BLaER1 (cell line): ENCODE data around the gene ABCC2.
"Not testable (repeated sequence)": the region's sequence is repeated elsewhere in the genome, so short reads cannot be mapped to it uniquely, and the experiment has no call there.

Experiments
- H3K27ac ChIP-seq: shearing (Covaris generic); formaldehyde crosslinking; 2 replicates; pipeline ENCODE4 v1.8.1; 2022
- H3K27me3 ChIP-seq: shearing (Covaris generic); formaldehyde crosslinking; 2 replicates; pipeline ENCODE4 v1.8.1; 2022
- H3K36me3 ChIP-seq: shearing (Covaris generic); formaldehyde crosslinking; 2 replicates; pipeline ENCODE4 v1.8.1; 2022
- H3K4me1 ChIP-seq: shearing (Covaris generic); formaldehyde crosslinking; 2 replicates; pipeline ENCODE4 v1.8.1; 2022
- H3K4me2 ChIP-seq: shearing (Covaris generic); formaldehyde crosslinking; 2 replicates; pipeline ENCODE4 v1.8.1; 2022
- H3K4me3 ChIP-seq: shearing (Covaris generic); formaldehyde crosslinking; 2 replicates; pipeline ENCODE4 v1.8.1; 2022
- H3K9ac ChIP-seq: shearing (Covaris generic); formaldehyde crosslinking; 2 replicates; pipeline ENCODE4 v1.8.1; 2022
- H3K9me3 ChIP-seq: shearing (Covaris generic); formaldehyde crosslinking; 2 replicates; pipeline ENCODE4 v1.8.1; 2022
- H4K20me1 ChIP-seq: shearing (Covaris generic); formaldehyde crosslinking; 2 replicates; pipeline ENCODE4 v1.8.1; 2022
- Cebpa-rat ChIP-seq: shearing (Covaris generic); IDR thresholded peaks from 2 replicates; pipeline ENCODE4 v1.8.1; 2022

The ABCC2 gene

DNA sequence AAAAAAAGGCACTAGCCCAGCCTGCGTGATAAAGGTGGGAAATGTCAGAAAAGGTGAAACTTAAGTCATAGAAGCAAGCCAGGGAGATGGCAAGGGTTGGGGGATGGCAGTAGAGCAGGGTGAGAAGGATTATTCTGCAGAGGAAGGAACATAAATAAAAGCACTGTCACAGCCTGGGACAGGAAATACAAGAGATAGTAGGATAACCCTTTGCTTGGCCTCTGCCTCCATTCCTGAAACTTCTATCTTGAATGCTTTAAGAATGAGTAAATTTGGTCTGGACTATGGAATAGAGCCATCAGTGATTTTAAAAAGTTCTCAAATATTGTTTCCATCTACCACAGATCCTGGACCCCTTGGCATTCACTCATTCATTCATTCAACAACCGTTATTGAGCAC lies 50.0 kb downstream of the ABCC2 start:
- Histone ChIP-seq H3K4me1 (peaks cover 13% of the 10 kb centered on the region), H3K36me3 (no peaks in the 10 kb centered on the region), H3K27me3 (no peaks in the 10 kb centered on the region), H3K4me2 (no peak overlapping the region), H3K9ac (no peak overlapping the region), H3K4me3 (no peak overlapping the region), H4K20me1 (no peaks in the 10 kb centered on the region), H3K9me3 (peaks cover 13% of the 10 kb centered on the region), H3K27ac (no peak overlapping the region)
- no peak for TF ChIP-seq Cebpa-rat

DNA sequence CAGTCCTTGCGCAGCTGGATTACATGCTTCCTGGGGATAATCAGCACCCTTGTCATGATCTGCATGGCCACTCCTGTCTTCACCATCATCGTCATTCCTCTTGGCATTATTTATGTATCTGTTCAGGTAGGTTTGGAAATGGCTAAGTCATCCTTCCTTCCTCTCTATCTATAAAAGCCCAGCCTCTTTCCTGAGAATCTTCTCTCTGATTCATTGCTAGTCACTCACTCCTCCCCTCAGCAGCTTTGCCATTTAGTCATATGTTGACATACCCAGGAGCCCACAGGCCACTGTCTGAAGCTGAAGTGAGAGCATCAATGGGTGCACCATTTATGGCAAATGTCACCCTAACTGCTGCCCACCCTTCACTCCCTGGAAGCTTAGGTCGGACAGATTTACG lies 52.0 kb downstream of the ABCC2 start:
- no peaks in the 10 kb centered on the region for H3K9me3 ChIP-seq
- peaks cover 13% of the 10 kb centered on the region for H3K4me1 ChIP-seq
- no peaks in the 10 kb centered on the region for H4K20me1 ChIP-seq
- no peak overlapping the region for H3K9ac ChIP-seq
- H3K36me3 ChIP-seq = no peaks in the 10 kb centered on the region
- H3K27me3 ChIP-seq = no peaks in the 10 kb centered on the region
- H3K27ac ChIP-seq = no peak overlapping the region
- TF ChIP-seq Cebpa-rat = no peak
- H3K4me3 ChIP-seq = no peak overlapping the region
- no peak overlapping the region for H3K4me2 ChIP-seq

DNA sequence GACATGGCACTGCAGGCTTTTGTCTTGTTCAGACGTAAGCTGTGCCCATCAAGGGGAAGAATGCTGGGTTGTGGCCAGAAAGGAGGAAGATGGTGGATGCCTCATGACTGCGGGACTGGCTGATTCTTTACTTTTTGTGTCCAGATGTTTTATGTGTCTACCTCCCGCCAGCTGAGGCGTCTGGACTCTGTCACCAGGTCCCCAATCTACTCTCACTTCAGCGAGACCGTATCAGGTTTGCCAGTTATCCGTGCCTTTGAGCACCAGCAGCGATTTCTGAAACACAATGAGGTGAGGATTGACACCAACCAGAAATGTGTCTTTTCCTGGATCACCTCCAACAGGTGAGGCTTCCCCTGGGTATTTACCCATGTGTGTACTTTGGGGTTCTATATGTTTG lies 53.5 kb downstream of the ABCC2 start:
- H3K9ac ChIP-seq = no peak overlapping the region
- H3K4me2 ChIP-seq = no peak overlapping the region
- peaks cover 2% of the 10 kb centered on the region for H3K4me1 ChIP-seq
- H4K20me1 ChIP-seq = no peaks in the 10 kb centered on the region
- H3K36me3 ChIP-seq = no peaks in the 10 kb centered on the region
- no peak overlapping the region for H3K27ac ChIP-seq
- H3K9me3 ChIP-seq = no peaks in the 10 kb centered on the region
- TF ChIP-seq Cebpa-rat = no peak
- H3K4me3 ChIP-seq = no peak overlapping the region
- no peaks in the 10 kb centered on the region for H3K27me3 ChIP-seq

DNA sequence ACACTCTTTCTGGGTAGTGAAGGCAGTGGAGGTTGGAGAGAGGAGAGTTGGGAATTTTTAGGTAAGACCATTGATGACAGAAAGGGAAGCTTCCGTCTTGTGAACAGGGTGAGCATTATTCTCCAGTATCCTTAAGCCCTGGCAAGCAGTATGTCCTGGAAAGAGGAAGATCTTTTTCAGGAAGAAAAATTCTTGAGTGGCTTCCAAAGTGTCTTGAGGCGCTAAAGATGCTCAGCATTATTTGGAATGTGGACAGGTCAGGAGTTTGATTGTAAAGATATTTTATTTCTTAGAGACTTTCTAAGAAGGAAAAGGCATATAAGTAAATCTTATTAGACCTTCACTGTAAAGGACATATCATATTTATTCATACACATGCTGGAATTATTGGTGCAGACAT lies 54.3 kb downstream of the ABCC2 start:
- H3K27ac ChIP-seq = no peak overlapping the region
- H3K36me3 ChIP-seq = no peaks in the 10 kb centered on the region
- H3K4me1 ChIP-seq = no peaks in the 10 kb centered on the region
- H3K4me2 ChIP-seq = no peak overlapping the region
- TF ChIP-seq Cebpa-rat = no peak
- H3K9ac ChIP-seq = no peak overlapping the region
- no peak overlapping the region for H3K4me3 ChIP-seq
- no peaks in the 10 kb centered on the region for H3K9me3 ChIP-seq
- H3K27me3 ChIP-seq = no peaks in the 10 kb centered on the region
- no peaks in the 10 kb centered on the region for H4K20me1 ChIP-seq

DNA sequence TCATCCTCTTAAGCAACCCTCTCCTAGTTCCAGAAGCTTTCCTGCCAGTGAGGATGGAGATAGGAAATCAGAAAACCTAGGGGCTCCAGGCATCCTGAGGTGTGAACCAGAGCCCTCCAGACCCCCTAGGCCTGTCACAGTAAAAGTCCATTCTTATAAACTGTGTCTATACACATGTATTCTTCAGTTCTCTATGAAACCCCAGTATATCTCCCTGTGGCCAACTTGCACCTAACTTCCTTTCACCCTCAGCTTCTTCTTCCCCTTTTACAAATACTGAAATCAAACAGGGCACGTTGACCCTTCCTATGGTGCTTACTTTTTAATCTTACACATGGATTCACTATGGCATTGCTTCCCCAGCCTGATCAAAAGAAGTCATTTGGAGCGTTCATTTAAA lies 58.4 kb downstream of the ABCC2 start:
- not testable (repeated sequence) for H3K4me3 ChIP-seq, H3K36me3 ChIP-seq, H3K4me2 ChIP-seq, H3K4me1 ChIP-seq, H3K27ac ChIP-seq, H3K27me3 ChIP-seq, H4K20me1 ChIP-seq, H3K9me3 ChIP-seq, H3K9ac ChIP-seq

DNA sequence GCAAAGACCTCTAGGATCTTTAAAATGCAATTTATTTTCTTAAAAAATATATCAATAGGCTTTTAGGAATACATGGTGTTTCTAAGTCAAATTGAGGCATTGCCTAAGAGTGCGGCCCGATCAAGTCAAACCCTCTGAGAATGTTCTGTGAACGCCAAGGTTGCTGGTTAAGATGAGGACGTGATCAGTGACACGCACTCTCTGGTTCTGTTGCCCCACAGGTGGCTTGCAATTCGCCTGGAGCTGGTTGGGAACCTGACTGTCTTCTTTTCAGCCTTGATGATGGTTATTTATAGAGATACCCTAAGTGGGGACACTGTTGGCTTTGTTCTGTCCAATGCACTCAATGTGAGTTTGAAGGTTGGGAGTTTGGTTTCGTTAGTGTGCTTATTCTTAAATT lies 59.3 kb downstream of the ABCC2 start:
- Histone ChIP-seq H4K20me1 (no peaks in the 10 kb centered on the region), H3K27ac (no peak overlapping the region), H3K27me3 (no peaks in the 10 kb centered on the region), H3K9ac (no peak overlapping the region), H3K4me3 (no peak overlapping the region), H3K4me2 (no peak overlapping the region), H3K36me3 (no peaks in the 10 kb centered on the region), H3K4me1 (peaks cover 5% of the 10 kb centered on the region), H3K9me3 (no peaks in the 10 kb centered on the region)
- TF ChIP-seq Cebpa-rat = no peak

DNA sequence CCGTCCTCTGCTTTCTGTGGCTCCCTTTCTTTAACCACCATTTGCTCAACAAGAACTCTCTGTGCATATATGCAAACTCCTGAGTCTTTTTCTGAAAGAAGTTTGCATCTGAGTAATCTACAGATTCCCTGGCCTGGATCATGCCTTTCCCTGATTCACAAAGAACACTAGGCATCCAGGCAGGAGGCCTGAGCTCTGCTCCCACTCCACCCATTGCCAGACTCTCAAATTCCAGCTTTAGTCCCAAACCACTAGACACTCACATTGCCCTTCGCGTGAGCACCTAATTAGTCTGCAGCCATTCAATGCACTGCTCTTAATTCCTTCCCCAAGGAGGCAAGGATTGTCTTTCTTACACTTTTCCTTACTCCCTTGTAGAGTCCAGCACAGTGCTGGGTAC lies 60.9 kb downstream of the ABCC2 start:
- H3K27me3 ChIP-seq = no peaks in the 10 kb centered on the region
- H3K27ac ChIP-seq = no peak overlapping the region
- no peak overlapping the region for H3K4me3 ChIP-seq
- H3K9me3 ChIP-seq = no peaks in the 10 kb centered on the region
- no peaks in the 10 kb centered on the region for H3K36me3 ChIP-seq
- no peak overlapping the region for H3K4me2 ChIP-seq
- H3K9ac ChIP-seq = no peak overlapping the region
- no peaks in the 10 kb centered on the region for H4K20me1 ChIP-seq
- peaks cover 5% of the 10 kb centered on the region for H3K4me1 ChIP-seq
- no peak for TF ChIP-seq Cebpa-rat

DNA sequence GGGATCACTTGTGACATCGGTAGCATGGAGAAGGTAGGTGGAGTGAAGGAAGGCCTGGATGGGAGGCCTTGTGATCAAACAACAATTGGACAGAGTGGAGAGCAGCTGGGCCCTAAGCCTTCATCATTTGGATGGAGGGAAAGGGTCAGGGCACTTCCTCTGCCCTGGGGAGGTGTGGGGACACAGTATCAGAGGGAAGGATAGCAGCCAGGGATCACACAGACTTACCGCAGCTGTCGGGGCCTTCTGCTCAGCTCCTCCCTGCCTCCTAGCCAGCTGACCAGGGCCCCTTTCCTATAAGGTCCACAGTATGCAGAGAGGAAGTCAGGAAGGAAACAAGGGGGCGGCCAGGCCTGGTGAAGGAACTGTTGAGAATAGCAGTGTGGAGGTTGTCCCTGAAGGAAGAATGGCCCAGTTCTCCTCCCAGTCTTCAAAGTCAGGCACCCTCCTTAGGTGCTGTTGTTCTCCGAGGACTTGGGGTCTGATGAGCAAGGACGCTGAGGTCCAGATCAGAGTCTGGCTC lies 62.1 kb downstream of the ABCC2 start:
- H3K27ac ChIP-seq = no peak overlapping the region
- no peaks in the 10 kb centered on the region for H4K20me1 ChIP-seq
- no peak for TF ChIP-seq Cebpa-rat
- peaks cover 5% of the 10 kb centered on the region for H3K4me1 ChIP-seq
- H3K27me3 ChIP-seq = no peaks in the 10 kb centered on the region
- H3K9ac ChIP-seq = peak overlapping the region; percentile 32; the same call in 1 of the 2 replicates
- H3K9me3 ChIP-seq = no peaks in the 10 kb centered on the region
- no peak overlapping the region for H3K4me2 ChIP-seq
- H3K36me3 ChIP-seq = no peaks in the 10 kb centered on the region
- no peak overlapping the region for H3K4me3 ChIP-seq

DNA sequence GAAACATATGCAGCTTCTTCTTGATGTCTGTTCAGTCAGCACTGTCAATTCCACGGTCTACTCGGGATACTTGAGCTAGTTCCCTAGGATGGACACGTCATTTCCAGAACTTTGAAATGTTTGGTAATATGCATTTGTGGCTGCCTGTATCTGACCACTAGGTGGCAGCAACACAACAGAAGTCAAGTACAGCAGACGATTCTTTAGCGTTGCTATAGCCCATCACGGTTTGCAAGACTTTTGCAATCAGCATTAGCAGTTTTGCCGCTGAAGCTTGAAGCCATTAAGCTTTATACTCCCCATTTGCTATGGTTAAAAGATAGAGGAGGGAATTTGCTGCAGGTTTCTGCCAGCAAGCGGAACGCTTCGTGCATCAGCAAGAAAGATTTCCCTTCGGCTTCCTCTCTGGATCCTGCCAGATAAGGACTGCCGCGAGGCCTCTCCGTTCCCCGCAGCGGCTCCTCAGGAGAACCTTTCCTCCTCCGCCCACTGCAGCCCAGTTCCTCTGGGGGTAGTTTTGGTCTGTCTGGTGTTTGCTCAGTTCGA lies 63.5 kb downstream of the ABCC2 start:
- no peaks in the 10 kb centered on the region for H4K20me1 ChIP-seq
- no peak for TF ChIP-seq Cebpa-rat
- no peaks in the 10 kb centered on the region for H3K9me3 ChIP-seq
- no peak overlapping the region for H3K27ac ChIP-seq
- H3K4me2 ChIP-seq = peak overlapping the region; percentile 33
- peaks cover 5% of the 10 kb centered on the region for H3K4me1 ChIP-seq
- no peak overlapping the region for H3K9ac ChIP-seq
- no peak overlapping the region for H3K4me3 ChIP-seq
- no peaks in the 10 kb centered on the region for H3K36me3 ChIP-seq
- H3K27me3 ChIP-seq = no peaks in the 10 kb centered on the region

DNA sequence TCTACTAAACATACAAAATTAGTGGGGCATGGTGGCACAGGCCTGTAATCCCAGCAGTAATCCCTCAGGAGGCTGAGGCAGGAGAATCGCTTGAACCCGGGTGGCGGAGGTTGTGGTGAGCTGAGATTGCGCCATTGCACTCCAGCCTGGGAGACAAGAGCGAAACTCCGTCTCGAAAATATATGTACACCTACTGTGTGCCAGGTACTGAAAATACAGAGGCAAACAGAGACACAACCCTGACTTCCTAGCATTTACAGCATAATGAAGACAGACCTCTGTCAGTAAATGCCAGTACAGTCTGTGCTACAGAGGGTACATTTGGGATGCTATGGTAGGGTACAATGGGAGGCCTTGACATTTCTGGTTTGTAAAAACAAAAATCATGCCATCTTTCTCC lies 66.6 kb downstream of the ABCC2 start:
- TF ChIP-seq Cebpa-rat = no peak

DNA sequence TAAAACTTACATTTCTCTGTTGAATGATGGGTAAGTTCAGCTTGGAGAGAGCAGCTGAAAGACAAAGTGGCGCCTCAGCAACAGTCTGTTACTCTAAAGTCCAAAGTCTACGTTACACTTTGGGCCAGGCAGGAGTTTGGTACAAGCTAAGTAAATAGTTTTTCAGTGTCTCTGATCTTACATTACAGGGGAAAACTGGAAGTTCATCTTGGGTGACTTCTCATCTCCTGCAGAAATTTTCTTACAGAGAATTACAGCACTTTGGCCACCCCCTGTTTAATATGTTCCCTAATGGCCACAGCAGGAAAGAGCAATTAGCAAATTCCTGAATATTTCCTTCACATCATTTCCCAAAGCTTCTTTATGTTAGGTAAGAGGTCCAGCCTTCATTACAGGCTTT lies 67.1 kb downstream of the ABCC2 start:
- H3K27ac ChIP-seq = no peak overlapping the region
- H3K4me3 ChIP-seq = no peak overlapping the region
- H3K36me3 ChIP-seq = no peaks in the 10 kb centered on the region
- no peak overlapping the region for H3K9ac ChIP-seq
- no peaks in the 10 kb centered on the region for H3K27me3 ChIP-seq
- H3K4me2 ChIP-seq = no peak overlapping the region
- TF ChIP-seq Cebpa-rat = no peak
- H3K4me1 ChIP-seq = peaks cover 5% of the 10 kb centered on the region
- no peaks in the 10 kb centered on the region for H4K20me1 ChIP-seq
- H3K9me3 ChIP-seq = no peaks in the 10 kb centered on the region

More for the DNA sequence above, 66.6 kb downstream of the ABCC2 start:
- Histone ChIP-seq H3K27ac (no peak overlapping the region), H3K9me3 (no peaks in the 10 kb centered on the region), H3K4me2 (no peak overlapping the region), H3K4me1 (peaks cover 5% of the 10 kb centered on the region), H3K36me3 (no peaks in the 10 kb centered on the region), H3K27me3 (no peaks in the 10 kb centered on the region), H4K20me1 (no peaks in the 10 kb centered on the region), H3K4me3 (no peak overlapping the region), H3K9ac (no peak overlapping the region)
